Right lobe of liver (tissue), 6 donors: Measurements from ENCODE around the gene ESRP2. TPM values are rescaled to one million over a fixed set of nuclear protein-coding genes. Genes with fewer than 3 reads are reported as not detected.

Source experiments
- ATAC-seq, 4 donors: fragments of 200-7000 bp; cut with Tn5 transposase; one replicate each; pipeline ENCODE4 v1.9.1; 2020; ENCODE audit warnings: mild to moderate bottlenecking in 4 of 4, moderate library complexity in 4 of 4
- DNase-seq, 3 donors: peaks; one replicate each; pipeline ENCODE4 v3.0.0-alpha.2; 2020
- H3K27ac ChIP-seq, 3 donors: fragments of 200-600 bp; one replicate each; pipeline ENCODE4 v1.8.0; 2022
- H3K27me3 ChIP-seq, 2 donors: fragments of 200-600 bp; one replicate each; pipeline ENCODE4 v1.8.0; 2022
- H3K36me3 ChIP-seq, 4 donors: fragments of 200-600 bp; sonication (generic) in 1 of 4; one replicate each; pipeline versions ENCODE4 v1.5.1 to v1.8.0; 2017 to 2022; ENCODE audit warnings: control low read depth in 1 of 4
- H3K4me1 ChIP-seq, 4 donors: fragments of 200-600 bp; sonication (generic) in 1 of 4; one replicate each; pipeline versions ENCODE4 v1.5.1 to v1.8.0; 2017 to 2022; ENCODE audit warnings: control low read depth in 1 of 4
- H3K4me3 ChIP-seq, 3 donors: fragments of 200-600 bp; one replicate each; pipeline ENCODE4 v1.8.0; 2022
- H3K9me3 ChIP-seq, 4 donors: fragments of 200-600 bp; sonication (generic) in 1 of 4; one replicate each; pipeline versions ENCODE4 v1.5.1 to v1.8.0; 2017 to 2022; ENCODE audit warnings: control low read depth in 1 of 4
- CTCF ChIP-seq, 4 donors: fragments of 200-600 bp in 3 of 4; fragments of 450-650 bp in 1 of 4; IDR thresholded peaks; one replicate each; pipeline versions ENCODE4 v1.5.1 to v1.8.0; 2016 to 2022; ENCODE audit warnings: antibody characterized with exemption in 4 of 4, mild to moderate bottlenecking in 2 of 4
- POLR2A ChIP-seq: fragments of 450-650 bp; IDR thresholded peaks from one replicate; pipeline ENCODE4 v1.6.1; 2017; ENCODE audit warnings: antibody characterized with exemption, mild to moderate bottlenecking
- WGBS: methylation state at CpG from one replicate; pipeline ENCODE4 v1.1.6; 2018; ENCODE audit warnings: low coverage, low lambda C conversion rate; ENCODE audit not compliant: insufficient coverage; ENCODE audit errors: missing lambda C conversion rate; 5-methylcytosine and 5-hydroxymethylcytosine counted together
- intact Hi-C, 2 donors: fragments of 100-400 bp; cut with DNase I; formaldehyde crosslinking; loops; one replicate each; pipeline versions ENCODE4 v1.11.2 to v1.14.1; 2022
- total RNA-seq, 6 experiments: library from RNA; depleted of rRNA in 2 of 6; stranded (reverse); fragments of >200 nt in 2 of 6; fragmentation: NEBNext Ultra II Directional in 3 of 6; extraction: Animal tissue kit (Norgen Biotek cat#: 25700) in 3 of 6; gene quantifications; one replicate each; pipeline versions ENCODE4 v1.1.0 to v1.2.4, GENCODE V29; 2016 to 2023
- donor health status: DM: no; HTN: yes; CAD: no.
- donor health status: DM: no; HTN: no; CAD: no.
- donor health status: DM: no; HTN: no; CAD: no.
- donor health status: DM: no; HTN: yes; CAD: no.
- donor health status: DM: no; HTN: yes; CAD: no.

The ESRP2 gene
- total RNA-seq, 6 experiments from 2014 or later: 44.8 to 102 (median 57.9) TPM

DNA sequence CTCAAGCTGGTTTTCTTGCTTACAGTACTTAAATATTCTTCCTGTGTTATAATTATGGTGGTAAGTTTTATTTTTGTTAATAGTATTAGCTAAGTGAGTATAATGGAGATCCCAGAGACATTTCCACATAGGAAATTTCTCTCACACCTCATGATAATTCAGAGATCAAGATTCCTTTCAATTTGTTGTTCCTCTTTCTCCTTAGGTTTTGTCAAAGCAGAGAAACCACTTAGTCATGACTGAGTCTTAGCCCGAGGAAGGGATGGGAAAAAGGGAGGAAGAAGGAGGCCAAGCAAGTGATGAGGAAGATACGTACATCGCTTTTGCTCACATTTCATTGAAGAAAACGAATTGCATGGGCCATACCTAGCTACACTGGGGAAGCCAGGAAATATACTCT is 18.4 kb downstream of the ESRP2 start:
- intact Hi-C loops: no loop called here
- H3K9me3 ChIP-seq: peaks cover 0 to 2% (median 0%) of the 10 kb centered on the region in 4 donors
- WGBS: 62% methylated on average over 4 of the region's 4 CpGs
- H3K27ac ChIP-seq: no peak overlapping the region
- peaks cover 0 to 6% (median 0%) of the 10 kb centered on the region in 4 donors for H3K4me1 ChIP-seq
- ATAC-seq (no peak), DNase-seq (no peak)
- H3K4me3 ChIP-seq: no peak overlapping the region
- H3K27me3 ChIP-seq: no peaks in the 10 kb centered on the region
- peaks cover 0 to 3% (median 0%) of the 10 kb centered on the region in 4 donors for H3K36me3 ChIP-seq
- TF ChIP-seq CTCF (IDR thresholded peaks at IDR 0.05) (no peak), POLR2A (no peak)

- H3K4me1 ChIP-seq: peaks cover 0 to 5% (median 0%) of the 10 kb centered on the region in 4 donors
- intact Hi-C loops: no loop called here
- no peak for ATAC-seq
- DNase-seq: no peak
- H3K27me3 ChIP-seq: no peaks in the 10 kb centered on the region
- WGBS: 91% methylated on average over 3 of the region's 3 CpGs
- H3K27ac ChIP-seq: no peak overlapping the region
- peaks cover 0 to 2% (median 0%) of the 10 kb centered on the region in 4 donors for H3K9me3 ChIP-seq
- peaks cover 0 to 3% (median 0%) of the 10 kb centered on the region in 4 donors for H3K36me3 ChIP-seq
- H3K4me3 ChIP-seq: no peak overlapping the region
- TF ChIP-seq CTCF (IDR thresholded peaks at IDR 0.05): no peak
- TF ChIP-seq POLR2A: no peak
Observed at GRCh38 chr16:68216240-68216639, 19.7 kb downstream of the ESRP2 start.

GRCh38 chr16:68215302-68215701 is 20.6 kb downstream of the ESRP2 start:
- DNase-seq (no peak), ATAC-seq (no peak)
- Histone ChIP-seq H3K27me3 (no peaks in the 10 kb centered on the region), H3K27ac (no peak overlapping the region), H3K4me1 (no peaks in the 10 kb centered on the region), H3K4me3 (no peak overlapping the region), H3K36me3 (peaks cover 0 to 3% (median 0%) of the 10 kb centered on the region in 4 donors), H3K9me3 (peaks cover 0 to 2% (median 0%) of the 10 kb centered on the region in 4 donors)
- WGBS: 100% methylated on average over 1 of the region's 1 CpG
- TF ChIP-seq POLR2A (no peak), CTCF (IDR thresholded peaks at IDR 0.05) (no peak)
- intact Hi-C loops: no loop called here

GRCh38 chr16:68214726-68215125 is 21.2 kb downstream of the ESRP2 start:
- ATAC-seq (no peak), DNase-seq (no peak)
- intact Hi-C loops: no loop called here
- peaks cover 0 to 3% (median 0%) of the 10 kb centered on the region in 4 donors for H3K36me3 ChIP-seq
- WGBS: 93% methylated on average over 3 of the region's 3 CpGs
- H3K4me3 ChIP-seq: no peak overlapping the region
- no peaks in the 10 kb centered on the region for H3K4me1 ChIP-seq
- H3K27ac ChIP-seq: no peak overlapping the region
- TF ChIP-seq CTCF (IDR thresholded peaks at IDR 0.05) (no peak), POLR2A (no peak)
- peaks cover 0 to 2% (median 0%) of the 10 kb centered on the region in 4 donors for H3K9me3 ChIP-seq
- H3K27me3 ChIP-seq: no peaks in the 10 kb centered on the region

- WGBS: 83% methylated on average over 2 of the region's 2 CpGs
- no peaks in the 10 kb centered on the region for H3K27me3 ChIP-seq
- no peak for TF ChIP-seq POLR2A
- TF ChIP-seq CTCF (IDR thresholded peaks at IDR 0.05): no peak
- intact Hi-C loops: no loop called here
- H3K4me3 ChIP-seq: no peak overlapping the region
- ATAC-seq (no peak), DNase-seq (no peak)
- no peaks in the 10 kb centered on the region for H3K9me3 ChIP-seq
- H3K4me1 ChIP-seq: no peaks in the 10 kb centered on the region
- H3K27ac ChIP-seq: no peak overlapping the region
- peaks cover 0 to 5% (median 0%) of the 10 kb centered on the region in 4 donors for H3K36me3 ChIP-seq
Observed at GRCh38 chr16:68206245-68206644, 29.7 kb downstream of the ESRP2 start.
